ENCODE results near the gene KRTCAP3.
"Not testable (repeated sequence)": the region's sequence is repeated elsewhere in the genome, so short reads cannot be mapped to it uniquely, and the experiment has no call there.

DNA sequence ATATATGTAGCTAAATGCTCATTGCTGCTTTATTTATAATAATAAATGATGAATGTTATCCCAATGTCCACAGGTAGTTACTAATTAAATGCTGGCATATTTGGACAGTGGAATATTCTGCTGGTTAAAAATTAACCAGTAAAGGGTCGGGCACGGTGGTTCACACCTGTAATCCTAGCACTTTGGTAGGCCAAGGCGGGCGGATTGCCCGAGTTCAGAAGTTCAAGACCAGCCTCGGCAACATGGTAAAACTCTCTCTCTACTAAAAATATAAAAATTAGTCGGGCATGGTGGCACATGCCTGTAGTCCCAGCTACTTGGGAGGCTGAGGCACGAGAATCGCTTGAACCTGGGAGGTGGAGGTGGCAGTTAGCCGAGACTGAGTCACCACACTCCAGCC is 17.1 kb upstream of the KRTCAP3 start:
- TF ChIP-seq, protein P1, sequence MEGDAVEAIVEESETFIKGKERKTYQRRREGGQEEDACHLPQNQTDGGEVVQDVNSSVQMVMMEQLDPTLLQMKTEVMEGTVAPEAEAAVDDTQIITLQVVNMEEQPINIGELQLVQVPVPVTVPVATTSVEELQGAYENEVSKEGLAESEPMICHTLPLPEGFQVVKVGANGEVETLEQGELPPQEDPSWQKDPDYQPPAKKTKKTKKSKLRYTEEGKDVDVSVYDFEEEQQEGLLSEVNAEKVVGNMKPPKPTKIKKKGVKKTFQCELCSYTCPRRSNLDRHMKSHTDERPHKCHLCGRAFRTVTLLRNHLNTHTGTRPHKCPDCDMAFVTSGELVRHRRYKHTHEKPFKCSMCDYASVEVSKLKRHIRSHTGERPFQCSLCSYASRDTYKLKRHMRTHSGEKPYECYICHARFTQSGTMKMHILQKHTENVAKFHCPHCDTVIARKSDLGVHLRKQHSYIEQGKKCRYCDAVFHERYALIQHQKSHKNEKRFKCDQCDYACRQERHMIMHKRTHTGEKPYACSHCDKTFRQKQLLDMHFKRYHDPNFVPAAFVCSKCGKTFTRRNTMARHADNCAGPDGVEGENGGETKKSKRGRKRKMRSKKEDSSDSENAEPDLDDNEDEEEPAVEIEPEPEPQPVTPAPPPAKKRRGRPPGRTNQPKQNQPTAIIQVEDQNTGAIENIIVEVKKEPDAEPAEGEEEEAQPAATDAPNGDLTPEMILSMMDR (IDR thresholded peaks at IDR 0.05; ENCODE audit: poor library complexity, severe bottlenecking): not testable (repeated sequence)
- not testable (repeated sequence) for TF ChIP-seq POLR2AphosphoS5 (IDR thresholded peaks at IDR 0.05); EZH2 (IDR thresholded peaks at IDR 0.05; ENCODE audit: borderline replicate concordance, insufficient read depth, low read length, poor library complexity, severe bottlenecking)
